GM12892 (cell line): ENCODE results near the gene HIBCH.
"Not testable (repeated sequence)": the region's sequence is repeated elsewhere in the genome, so short reads cannot be mapped to it uniquely, and the experiment has no call there.

ENCODE experiments used
- DNase-seq: peaks from one replicate; pipeline ENCODE4 v3.0.0; 2011; ENCODE audit not compliant: insufficient read length
- FAIRE-seq: peaks from 2 replicates; lab custom pipeline; 2011; peaks lifted over from hg19 to GRCh38; lab: Jason Lieb, UNC
- POLR2A ChIP-seq: IDR thresholded peaks from 2 replicates; pipeline ENCODE4 v1.6.1; 2011; ENCODE audit warnings: low read depth, low read length, control low read depth
- POLR2AphosphoS5 ChIP-seq: IDR thresholded peaks from 2 replicates; pipeline ENCODE4 v1.6.1; 2011; ENCODE audit warnings: low read depth, low read length, control low read depth
- TAF1 ChIP-seq: IDR thresholded peaks from 2 replicates; pipeline ENCODE4 v1.6.1; 2011; ENCODE audit warnings: low read depth, mild to moderate bottlenecking, control low read depth, low read length, borderline replicate concordance

HIBCH gene

GRCh38 chr2:190250421-190250820 is 69.2 kb downstream of the HIBCH start:
- FAIRE-seq (no peak), DNase-seq (no peak)
- TF ChIP-seq POLR2AphosphoS5 (no peak), TAF1 (no peak), POLR2A (no peak)

- no peak for TF ChIP-seq TAF1
- TF ChIP-seq POLR2A = no peak
- no peak for TF ChIP-seq POLR2AphosphoS5
- DNase-seq (no peak), FAIRE-seq (no peak)
Observed at GRCh38 chr2:190235551-190236075, 84.0 kb downstream of the HIBCH start.

- FAIRE-seq (no peak), DNase-seq (no peak)
- TF ChIP-seq POLR2AphosphoS5 (no peak), POLR2A (no peak), TAF1 (no peak)
Observed at GRCh38 chr2:190235101-190235500, 84.5 kb downstream of the HIBCH start.

- DNase-seq, FAIRE-seq: not testable (repeated sequence)
Observed at GRCh38 chr2:190223989-190224388, 95.6 kb downstream of the HIBCH start.

GRCh38 chr2:190222745-190223144 is 96.9 kb downstream of the HIBCH start:
- FAIRE-seq, DNase-seq: not testable (repeated sequence)

GRCh38 chr2:190221429-190221828 is 98.2 kb downstream of the HIBCH start:
- DNase-seq (no peak), FAIRE-seq (no peak)
- TF ChIP-seq TAF1 (no peak), POLR2A (no peak), POLR2AphosphoS5 (no peak)

- FAIRE-seq = no peak
- TF ChIP-seq TAF1 = no peak
- no peak for TF ChIP-seq POLR2AphosphoS5
- TF ChIP-seq POLR2A = no peak
- DNase-seq = no peak
Observed at GRCh38 chr2:190219186-190219585, 100.4 kb downstream of the HIBCH start.

- TF ChIP-seq TAF1 (no peak), POLR2AphosphoS5 (no peak), POLR2A (no peak)
- no peak for FAIRE-seq
- no peak for DNase-seq
Observed at GRCh38 chr2:190217616-190218015, 102.0 kb downstream of the HIBCH start.

- DNase-seq = no peak
- no peak for FAIRE-seq
- no peak for TF ChIP-seq TAF1
- TF ChIP-seq POLR2AphosphoS5 = no peak
- no peak for TF ChIP-seq POLR2A
Observed at GRCh38 chr2:190216829-190217228, 102.8 kb downstream of the HIBCH start.

GRCh38 chr2:190215620-190216019 is 104.0 kb downstream of the HIBCH start:
- TF ChIP-seq POLR2AphosphoS5 = no peak
- no peak for TF ChIP-seq TAF1
- TF ChIP-seq POLR2A = no peak
- DNase-seq (no peak), FAIRE-seq (no peak)

GRCh38 chr2:190214426-190215194 is 105.0 kb downstream of the HIBCH start:
- TF ChIP-seq POLR2AphosphoS5 = no peak
- TF ChIP-seq TAF1 = no peak
- TF ChIP-seq POLR2A = no peak
- DNase-seq (no peak), FAIRE-seq (no peak)
